ENCODE measurements around the gene PTRH1. TPM values are rescaled to one million over a fixed set of nuclear protein-coding genes. Genes with fewer than 3 reads are reported as not detected.

Gene PTRH1
- total and polyA plus RNA-seq, 2 of the 13 experiments (the other 11 are each of a cell fraction or from before 2014, with no cell fraction given): 4.0 to 10.4 TPM

- no peak for TF ChIP-seq BRF2 (CRISPR knock-in tag; IDR thresholded peaks at IDR 0.05)
- TF ChIP-seq ZFP36L1 (CRISPR knock-in tag; IDR thresholded peaks at IDR 0.05): no peak
- TF ChIP-seq MLLT10 (CRISPR knock-in tag; IDR thresholded peaks at IDR 0.05): no peak
- no peak for TF ChIP-seq PPARG (CRISPR knock-in tag; conservative IDR thresholded peaks at IDR 0.05)
- TF ChIP-seq YEATS2 (CRISPR knock-in tag; IDR thresholded peaks at IDR 0.05; ENCODE audit: borderline replicate concordance): no peak
- TF ChIP-seq MAFK (conservative IDR thresholded peaks at IDR 0.05 in 1 of 2, IDR thresholded peaks at IDR 0.05 in 1 of 2; ENCODE audit: low read length in 2 of 2): no peak
- no peak for TF ChIP-seq REL (CRISPR knock-in tag; conservative IDR thresholded peaks at IDR 0.05)
- 0 out of 2 replicates have a peak, but pooled peaks have one; percentile 34 for TF ChIP-seq ZNF639 (CRISPR knock-in tag; conservative IDR thresholded peaks at IDR 0.05)
- TF ChIP-seq ZNF75D (CRISPR knock-in tag; IDR thresholded peaks at IDR 0.05; ENCODE audit: borderline replicate concordance): no peak
- TF ChIP-seq PAF1 (CRISPR knock-in tag; IDR thresholded peaks at IDR 0.05): no peak
- 0 out of 2 replicates have a peak, but pooled peaks have one; percentile 57 for TF ChIP-seq ZNF784 (CRISPR knock-in tag; IDR thresholded peaks at IDR 0.05; ENCODE audit: borderline replicate concordance)
- no peak for TF ChIP-seq CEBPB (IDR thresholded peaks at IDR 0.05; ENCODE audit: borderline replicate concordance, low read depth, low read length)
- peak; percentile 6; the same call in 1 of the 2 replicates for TF ChIP-seq UBTF (CRISPR knock-in tag; IDR thresholded peaks at IDR 0.05)
- no peak for TF ChIP-seq NCOR1 (IDR thresholded peaks at IDR 0.05; ENCODE audit: borderline replicate concordance, low read length)
- peak; percentile 81; the same call in 1 of the 2 replicates for TF ChIP-seq RFX5 (IDR thresholded peaks at IDR 0.05; ENCODE audit: low read depth, low read length)
- no peak for TF ChIP-seq ARID3A (IDR thresholded peaks at IDR 0.05; ENCODE audit: low read depth, low read length)
- TF ChIP-seq ZNF703 (CRISPR knock-in tag; IDR thresholded peaks at IDR 0.05; ENCODE audit: borderline replicate concordance): no peak
- no peak for TF ChIP-seq TBP (CRISPR knock-in tag; IDR thresholded peaks at IDR 0.05)
- TF ChIP-seq CREM (IDR thresholded peaks at IDR 0.05): peak; percentile 97
- peak; percentile 56; the same call in 1 of the 2 replicates for TF ChIP-seq CREM (CRISPR knock-in tag; IDR thresholded peaks at IDR 0.05)
- peak; percentile 78 for TF ChIP-seq ERF (CRISPR knock-in tag; IDR thresholded peaks at IDR 0.05)
- peak; percentile 99 for TF ChIP-seq SAP130 (CRISPR knock-in tag; IDR thresholded peaks at IDR 0.05; ENCODE audit: low read depth)
- no peak for TF ChIP-seq ZNF224 (CRISPR knock-in tag; IDR thresholded peaks at IDR 0.05)
These were observed at the start of gene PTRH1, which contains the start of gene TTC16 (continued) for GRCh38 chr9:127715470-127716337.
